Muscle layer of colon (tissue), 2 donors: ENCODE data around the gene DCTN4.
A peak's percentile ranks its signal among the peaks of the same experiment; 100 is the strongest.

Source experiments
- H3K27ac ChIP-seq: one replicate; pipeline ENCODE4 v1.7.0; 2013; ENCODE audit warnings: low read depth, mild to moderate bottlenecking, low read length, moderate library complexity
- H3K27me3 ChIP-seq, 2 donors: one replicate each; pipeline ENCODE4 v1.7.0; 2013; ENCODE audit warnings: low read length in 2 of 2, mild to moderate bottlenecking in 2 of 2; ENCODE audit not compliant: insufficient read depth in 2 of 2, control insufficient read depth in 1 of 2
- H3K36me3 ChIP-seq: one replicate; pipeline ENCODE4 v1.7.0; 2013; ENCODE audit warnings: mild to moderate bottlenecking, low read length; ENCODE audit not compliant: insufficient read depth
- H3K4me1 ChIP-seq: one replicate; pipeline ENCODE4 v1.7.0; 2013; ENCODE audit warnings: mild to moderate bottlenecking, low read length; ENCODE audit not compliant: insufficient read depth
- H3K4me3 ChIP-seq, 2 donors: one replicate each; pipeline ENCODE4 v1.7.0; 2013; ENCODE audit warnings: low read length in 2 of 2, low read depth in 1 of 2, mild to moderate bottlenecking in 1 of 2, moderate library complexity in 1 of 2
- H3K9ac ChIP-seq: one replicate; pipeline ENCODE4 v1.7.0; 2013; ENCODE audit warnings: low read length
- H3K9me3 ChIP-seq: one replicate; pipeline ENCODE4 v1.7.0; 2013; ENCODE audit warnings: mild to moderate bottlenecking, low read length
- donor health status: abdominal sarcoma.
- donor health status: Adenocarcinoma of cecum.

Gene DCTN4

DNA sequence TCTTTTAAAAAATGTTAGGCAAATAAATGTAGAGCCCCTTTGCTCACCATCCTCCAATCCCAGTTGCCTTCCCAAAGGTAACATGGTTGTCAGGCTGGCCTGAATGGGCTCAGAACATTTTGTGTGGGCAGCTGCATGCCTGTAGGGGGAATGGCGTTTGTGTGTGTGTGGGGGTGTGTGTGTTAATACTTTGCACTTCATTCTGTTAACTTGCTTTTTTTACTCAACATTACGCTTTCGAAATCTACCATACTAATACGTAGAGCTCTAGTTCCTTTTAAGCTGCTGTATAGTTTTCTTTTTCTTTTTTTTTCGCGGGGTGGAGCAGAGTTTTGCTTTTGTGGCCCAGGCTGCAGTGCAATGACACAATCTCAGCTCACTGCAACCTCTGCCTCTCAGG lies 83.7 kb downstream of the DCTN4 start:
- no peak overlapping the region for H3K4me3 ChIP-seq
- peaks cover 8% of the 10 kb centered on the region for H3K4me1 ChIP-seq
- no peaks in the 10 kb centered on the region for H3K36me3 ChIP-seq
- H3K27me3 ChIP-seq = peaks cover 6 to 20% of the 10 kb centered on the region in 2 donors
- H3K9ac ChIP-seq = no peak overlapping the region
- no peak overlapping the region for H3K27ac ChIP-seq
- H3K9me3 ChIP-seq = no peaks in the 10 kb centered on the region

DNA sequence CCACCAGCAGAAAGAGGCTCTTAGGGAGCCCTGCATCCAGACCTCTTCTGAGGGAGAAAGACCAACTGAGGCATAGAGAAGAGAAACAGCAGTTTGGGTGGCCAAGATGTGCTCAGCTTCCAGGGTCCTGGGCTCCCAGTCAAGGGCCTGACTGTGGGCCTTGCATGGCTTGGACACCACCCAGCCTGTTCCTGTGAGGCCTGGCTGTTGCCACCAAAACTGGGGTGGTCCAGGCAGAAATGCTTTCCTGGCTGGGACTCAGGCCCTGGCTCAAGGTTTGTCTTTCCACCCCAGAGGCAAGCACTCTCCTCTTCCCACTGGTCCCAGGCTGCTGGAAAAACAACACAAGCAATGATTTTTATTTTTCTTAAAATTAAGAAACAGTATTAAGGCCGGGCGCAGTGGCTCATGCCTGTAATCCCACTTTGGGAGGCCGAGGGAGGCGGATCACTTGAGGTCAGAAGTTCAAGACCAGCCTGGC lies 84.4 kb downstream of the DCTN4 start:
- Histone ChIP-seq H3K9ac (no peak overlapping the region), H3K36me3 (no peaks in the 10 kb centered on the region), H3K4me3 (no peak overlapping the region), H3K27ac (no peak overlapping the region), H3K27me3 (peaks cover 6 to 20% of the 10 kb centered on the region in 2 donors), H3K4me1 (peaks cover 8% of the 10 kb centered on the region), H3K9me3 (no peaks in the 10 kb centered on the region)

DNA sequence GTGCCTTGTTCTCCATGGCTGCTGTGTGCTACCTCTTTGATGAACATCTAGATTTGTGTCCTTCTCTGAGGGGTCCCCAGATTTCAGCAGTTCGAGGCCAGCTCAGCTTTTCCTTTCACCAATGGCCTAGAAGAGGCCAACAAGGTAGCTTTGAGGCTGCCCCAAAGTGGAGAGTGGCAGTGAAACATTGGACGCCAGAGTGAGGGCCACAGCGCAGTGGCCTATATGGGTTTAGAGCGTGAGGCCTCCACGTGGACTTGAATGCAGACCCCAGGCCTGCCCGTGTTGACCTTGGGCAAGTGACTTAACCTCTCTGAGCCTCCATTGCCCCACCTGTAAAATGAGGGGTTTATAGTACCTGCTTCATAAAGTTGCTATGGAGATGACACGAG lies 85.9 kb downstream of the DCTN4 start:
- Histone ChIP-seq H3K27me3 (peaks cover 6 to 20% of the 10 kb centered on the region in 2 donors), H3K4me3 (peak overlapping the region in 1 of 2 donors; percentile 60), H3K36me3 (no peaks in the 10 kb centered on the region), H3K9me3 (no peaks in the 10 kb centered on the region), H3K27ac (no peak overlapping the region), H3K9ac (no peak overlapping the region), H3K4me1 (peaks cover 8% of the 10 kb centered on the region)

DNA sequence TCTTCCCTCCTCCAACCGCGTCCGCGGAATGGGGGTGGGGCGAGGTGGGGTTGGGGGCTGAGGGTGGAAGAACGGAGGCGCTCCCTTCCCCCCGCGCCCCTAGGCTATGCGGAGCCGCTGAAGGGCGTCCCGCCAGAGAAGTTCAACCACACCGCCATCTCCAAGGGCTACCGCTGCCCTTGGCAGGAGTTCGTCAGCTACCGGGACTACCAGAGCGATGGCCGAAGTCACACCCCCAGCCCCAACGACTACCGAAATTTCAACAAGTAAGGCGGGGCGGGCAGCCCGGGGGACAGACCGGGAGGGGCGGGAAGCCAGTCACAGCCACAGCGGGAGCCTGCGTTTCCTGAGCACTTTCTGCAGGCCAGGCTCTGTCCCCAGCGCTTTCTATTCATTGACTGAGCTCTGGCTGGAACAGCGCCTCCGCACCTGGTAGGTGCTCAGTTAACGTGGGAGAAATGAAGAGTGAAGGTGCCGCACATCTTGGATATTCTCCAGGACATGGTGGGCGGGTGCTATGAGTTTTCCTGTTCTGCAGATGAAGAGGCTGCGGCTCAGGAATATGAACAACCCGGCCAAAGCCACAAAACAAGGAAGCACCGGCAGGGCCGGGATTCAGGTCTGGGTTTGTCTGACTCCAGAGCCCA lies 86.5 kb downstream of the DCTN4 start:
- Histone ChIP-seq H3K27ac (no peak overlapping the region), H3K4me3 (peak overlapping the region; percentile 58 to 60), H3K27me3 (peaks cover 6 to 20% of the 10 kb centered on the region in 2 donors), H3K4me1 (peaks cover 8% of the 10 kb centered on the region), H3K36me3 (no peaks in the 10 kb centered on the region), H3K9ac (no peak overlapping the region), H3K9me3 (no peaks in the 10 kb centered on the region)

DNA sequence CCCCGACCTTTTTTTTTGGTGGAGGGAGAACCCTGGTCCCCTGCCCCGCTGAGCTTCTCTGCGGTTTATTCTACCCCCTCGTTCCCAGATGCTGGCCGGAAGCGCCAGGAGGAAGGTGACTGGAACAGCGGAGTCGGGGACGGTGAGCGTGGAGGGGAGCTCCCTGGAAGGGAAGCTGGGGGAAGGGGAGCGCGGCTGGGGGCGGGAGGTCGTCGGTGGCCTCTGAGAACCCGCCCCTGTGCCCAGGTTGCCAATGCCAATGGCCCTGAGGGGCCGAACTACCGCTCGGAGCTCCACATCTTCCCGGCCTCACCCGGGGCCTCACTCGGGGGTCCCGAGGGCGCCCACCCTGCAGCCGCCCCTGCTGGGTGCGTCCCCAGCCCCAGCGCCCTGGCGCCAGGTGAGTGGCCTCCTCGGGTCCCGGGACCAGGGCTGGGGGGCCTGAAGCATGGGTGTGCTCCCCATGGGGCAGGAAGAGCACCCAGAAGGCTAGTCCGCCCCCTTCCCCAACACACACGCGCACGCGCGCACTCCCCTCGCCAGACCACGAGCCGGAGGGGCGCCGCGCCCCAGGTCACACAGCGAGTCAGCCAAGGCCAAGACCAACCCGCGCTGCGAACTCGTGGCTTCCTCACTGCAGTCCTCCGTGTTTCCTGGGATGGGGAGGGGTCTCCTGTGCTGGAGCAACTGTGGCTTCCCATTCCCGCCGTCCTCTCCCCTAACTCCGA lies 87.1 kb downstream of the DCTN4 start:
- peaks cover 8% of the 10 kb centered on the region for H3K4me1 ChIP-seq
- H3K27me3 ChIP-seq = peaks cover 6 to 20% of the 10 kb centered on the region in 2 donors
- H3K9ac ChIP-seq = no peak overlapping the region
- H3K9me3 ChIP-seq = no peaks in the 10 kb centered on the region
- no peaks in the 10 kb centered on the region for H3K36me3 ChIP-seq
- H3K4me3 ChIP-seq = peak overlapping the region; percentile 58 to 60
- H3K27ac ChIP-seq = no peak overlapping the region

DNA sequence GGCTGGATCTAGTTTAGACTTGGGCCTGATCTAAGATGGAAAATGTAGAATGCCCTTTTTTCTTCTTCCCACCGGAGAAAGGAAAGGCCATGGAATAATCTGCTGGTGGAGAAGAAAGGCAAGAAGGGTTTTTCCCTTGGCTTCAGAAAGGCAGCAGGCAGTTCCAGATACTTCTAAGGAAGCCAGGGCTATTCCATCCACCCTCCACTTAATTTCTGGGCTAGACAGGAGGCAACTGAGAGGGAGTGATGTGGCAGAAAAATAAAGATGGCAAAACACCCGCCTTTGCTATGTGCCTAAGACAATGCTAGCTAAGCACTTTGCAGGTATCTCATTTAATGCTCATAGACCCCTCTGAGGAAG lies 87.9 kb downstream of the DCTN4 start:
- Histone ChIP-seq H3K4me1 (peaks cover 8% of the 10 kb centered on the region), H3K27ac (no peak overlapping the region), H3K9ac (no peak overlapping the region), H3K4me3 (peak overlapping the region in 1 of 2 donors; percentile 58), H3K9me3 (no peaks in the 10 kb centered on the region), H3K36me3 (no peaks in the 10 kb centered on the region), H3K27me3 (peaks cover 6 to 20% of the 10 kb centered on the region in 2 donors)

DNA sequence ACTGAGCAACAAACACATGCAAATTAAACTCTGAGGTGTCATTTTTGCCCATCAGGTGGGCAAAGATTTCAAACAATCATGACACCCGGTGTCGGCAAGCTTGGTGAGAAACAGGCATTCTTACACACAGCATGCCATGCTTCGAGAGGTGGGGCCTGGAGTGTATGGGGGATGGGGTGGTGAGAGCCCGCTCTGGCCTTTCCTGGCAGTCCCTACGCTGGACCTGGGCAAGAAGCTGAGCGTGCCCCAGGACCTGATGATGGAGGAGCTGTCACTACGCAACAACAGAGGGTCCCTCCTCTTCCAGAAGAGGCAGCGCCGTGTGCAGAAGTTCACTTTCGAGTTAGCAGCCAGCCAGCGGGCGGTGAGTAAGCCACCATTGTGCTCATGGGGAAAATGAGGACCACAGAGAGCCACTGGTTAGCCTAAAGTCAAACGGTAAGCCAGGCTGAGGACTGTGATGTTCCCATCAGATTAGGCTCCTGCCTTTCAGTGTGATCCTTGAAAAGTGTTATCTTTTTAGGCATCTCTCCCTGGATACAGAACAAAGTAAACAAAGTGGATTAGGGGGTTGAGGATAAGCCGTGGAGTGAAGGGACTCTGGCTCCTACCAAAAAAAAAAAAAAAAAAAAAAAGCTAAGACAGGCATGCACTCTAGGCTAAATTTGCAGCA lies 88.4 kb downstream of the DCTN4 start:
- H3K27me3 ChIP-seq = peaks cover 6 to 20% of the 10 kb centered on the region in 2 donors
- H3K36me3 ChIP-seq = no peaks in the 10 kb centered on the region
- H3K27ac ChIP-seq = no peak overlapping the region
- peaks cover 8% of the 10 kb centered on the region for H3K4me1 ChIP-seq
- H3K4me3 ChIP-seq = no peak overlapping the region
- no peak overlapping the region for H3K9ac ChIP-seq
- H3K9me3 ChIP-seq = no peaks in the 10 kb centered on the region

DNA sequence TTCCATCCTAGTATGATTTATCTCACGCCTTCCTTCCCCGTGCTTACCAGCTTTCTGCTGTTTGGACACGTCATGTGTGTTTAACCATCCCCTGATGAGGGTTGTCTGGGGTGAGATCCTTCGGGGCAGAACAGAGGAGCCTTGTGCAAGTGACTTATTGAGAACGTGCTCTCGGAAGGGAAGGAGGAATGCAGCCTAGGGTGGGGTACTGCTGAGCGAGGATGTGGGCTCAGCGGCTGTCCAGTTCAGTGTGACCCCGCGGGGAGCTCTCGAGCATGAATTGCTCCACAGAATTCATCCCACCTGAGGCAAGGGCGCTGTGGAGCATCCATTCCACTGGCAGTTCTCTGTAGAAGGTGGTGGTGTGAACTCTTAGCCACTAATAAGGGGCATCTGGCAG lies 93.8 kb downstream of the DCTN4 start:
- Histone ChIP-seq H3K27ac (no peak overlapping the region), H3K36me3 (no peaks in the 10 kb centered on the region), H3K27me3 (peaks cover 0 to under 1% of the 10 kb centered on the region in 2 donors), H3K9ac (no peak overlapping the region), H3K4me3 (no peak overlapping the region), H3K9me3 (no peaks in the 10 kb centered on the region), H3K4me1 (no peaks in the 10 kb centered on the region)

DNA sequence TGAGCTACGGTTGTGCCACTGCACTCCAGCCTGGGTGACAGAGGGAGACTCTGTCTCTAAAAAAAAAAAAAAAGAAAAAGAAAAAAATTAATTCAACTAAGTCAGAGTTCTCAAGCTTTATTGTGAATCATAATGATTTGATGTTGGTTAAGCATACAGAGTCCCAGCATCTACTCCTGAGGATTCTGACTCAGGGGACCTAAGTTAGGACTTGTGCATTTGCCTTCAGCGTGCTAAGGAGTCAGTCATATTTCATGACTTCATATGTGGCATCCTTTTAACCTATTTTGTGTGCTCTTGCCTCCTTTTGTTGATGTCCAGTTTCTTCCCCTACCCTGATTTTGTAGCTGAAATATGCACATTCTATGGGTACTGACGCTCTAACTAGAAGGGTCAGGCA lies 94.9 kb downstream of the DCTN4 start:
- Histone ChIP-seq H3K27me3 (no peaks in the 10 kb centered on the region), H3K4me1 (no peaks in the 10 kb centered on the region), H3K27ac (no peak overlapping the region), H3K9ac (no peak overlapping the region), H3K9me3 (no peaks in the 10 kb centered on the region), H3K36me3 (no peaks in the 10 kb centered on the region), H3K4me3 (no peak overlapping the region)

DNA sequence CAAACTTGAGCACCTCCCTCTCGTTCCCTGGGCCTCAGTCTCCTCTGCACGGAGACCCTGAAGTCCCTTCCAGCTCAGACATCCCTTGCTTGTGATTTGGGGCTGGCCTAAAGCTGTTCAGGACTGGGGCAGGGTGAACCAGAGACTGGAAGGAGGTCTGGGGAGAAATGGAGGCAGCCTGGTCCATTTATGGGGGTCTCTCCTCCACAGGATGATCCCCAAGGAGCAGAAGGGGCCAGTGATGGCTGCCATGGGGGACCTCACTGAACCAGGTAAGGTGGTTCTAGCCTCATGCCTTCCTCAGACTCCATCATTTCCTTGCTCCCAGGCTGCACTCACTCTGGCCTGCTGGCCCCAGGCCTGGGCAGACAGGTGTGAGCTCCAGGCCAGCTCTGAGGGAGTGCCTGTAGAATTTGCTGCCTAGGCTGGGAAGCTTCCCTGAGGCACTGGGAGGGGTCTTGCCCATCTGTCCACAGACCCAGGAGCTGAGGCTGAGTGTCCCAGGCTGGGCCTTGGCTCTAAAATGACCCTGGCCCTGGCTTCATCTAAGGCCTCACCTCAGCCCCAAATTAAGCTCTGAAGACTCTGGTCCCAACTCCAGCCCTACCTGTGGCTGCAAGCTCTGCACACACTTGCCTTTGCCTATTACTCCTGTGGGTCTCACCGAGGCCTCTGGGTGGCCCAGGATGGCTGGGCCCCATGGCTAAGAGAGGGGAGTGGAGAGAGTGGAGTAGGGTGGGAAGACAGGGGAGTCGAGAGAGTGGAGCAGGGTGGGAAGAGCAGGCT lies 95.9 kb downstream of the DCTN4 start:
- no peaks in the 10 kb centered on the region for H3K36me3 ChIP-seq
- H3K9ac ChIP-seq = no peak overlapping the region
- no peak overlapping the region for H3K27ac ChIP-seq
- no peak overlapping the region for H3K4me3 ChIP-seq
- no peaks in the 10 kb centered on the region for H3K9me3 ChIP-seq
- peaks cover under 1% of the 10 kb centered on the region for H3K4me1 ChIP-seq
- H3K27me3 ChIP-seq = no peaks in the 10 kb centered on the region
